Calu3 (cell line): Measurements from ENCODE around the gene KLHL42. TPM values are rescaled to one million over a fixed set of nuclear protein-coding genes. Genes with fewer than 3 reads are reported as not detected.

Experiments
- BruUV-seq: library from RNA; stranded (reverse); fragments of 400-500 nt; replicated peaks from 2 replicates; lab custom pipeline; 2021; lab: Mats Ljungman, UMichigan
- CTCF ChIA-PET: fragments of 300-600 bp; sonication (Branson Sonifier 250); formaldehyde crosslinking; loops from one replicate; lab custom pipeline; 2022; ENCODE audit warnings: antibody characterized with exemption; lab: Charles Lee
- DNase-seq: peaks from one replicate; pipeline ENCODE4 v3.0.0; 2022
- H3K27ac Mint-ChIP-seq: one replicate; pipeline ENCODE4 v1.8.0; 2022; ENCODE audit warnings: mixed read lengths; ENCODE audit not compliant: unreplicated experiment
- H3K27me3 Mint-ChIP-seq: one replicate; pipeline ENCODE4 v1.8.0; 2022; ENCODE audit warnings: mixed read lengths; ENCODE audit not compliant: unreplicated experiment
- H3K36me3 Mint-ChIP-seq: one replicate; pipeline ENCODE4 v1.8.0; 2022; ENCODE audit warnings: mild to moderate bottlenecking, moderate library complexity, mixed read lengths; ENCODE audit not compliant: insufficient read depth, unreplicated experiment
- H3K4me1 Mint-ChIP-seq: one replicate; pipeline ENCODE4 v1.8.0; 2022; ENCODE audit warnings: mild to moderate bottlenecking, low read depth, mixed read lengths; ENCODE audit not compliant: unreplicated experiment
- H3K4me3 Mint-ChIP-seq: one replicate; pipeline ENCODE4 v1.8.0; 2022; ENCODE audit warnings: mild to moderate bottlenecking, low read depth, moderate library complexity, mixed read lengths; ENCODE audit not compliant: unreplicated experiment
- H3K9me3 Mint-ChIP-seq: one replicate; pipeline ENCODE4 v1.8.0; 2022; ENCODE audit warnings: low read depth, mixed read lengths; ENCODE audit not compliant: unreplicated experiment
- CTCF ChIP-seq: fragments of 200-600 bp; IDR thresholded peaks from one replicate; pipeline ENCODE4 v1.8.0; 2022; ENCODE audit warnings: antibody characterized with exemption; ENCODE audit not compliant: unreplicated experiment
- intact Hi-C: fragments of 100-400 bp; cut with micrococcal nuclease; formaldehyde crosslinking; loops from one replicate; pipeline ENCODE4 v1.10.0; 2022; ENCODE audit not compliant: unreplicated experiment
- total RNA-seq: library from RNA; stranded (reverse); gene quantifications from 2 replicates; pipeline ENCODE4 v1.2.3, GENCODE V29; 2022

KLHL42 gene
- total RNA-seq, 1 experiment from 2014 or later = 18.5 TPM

- Mint-ChIP-seq H3K4me1 (peaks cover 13% of the 10 kb centered on the region), H3K27ac (no peak overlapping the region), H3K9me3 (no peaks in the 10 kb centered on the region), H3K27me3 (no peaks in the 10 kb centered on the region), H3K36me3 (peaks cover 17% of the 10 kb centered on the region), H3K4me3 (no peak overlapping the region)
- intact Hi-C loops = no loop called here
- DNase-seq = no peak
- no peak for TF ChIP-seq CTCF
- CTCF ChIA-PET = no interaction called here
- BruUV-seq = no TSS peak
These were observed 2.4 kb downstream of the KLHL42 start for GRCh38 chr12:27782481-27782880.

GRCh38 chr12:27785882-27786570 lies 6.0 kb downstream of the KLHL42 start:
- Mint-ChIP-seq H3K27ac (no peak overlapping the region), H3K27me3 (no peaks in the 10 kb centered on the region), H3K4me3 (no peak overlapping the region), H3K4me1 (peaks cover 12% of the 10 kb centered on the region), H3K36me3 (peaks cover 1% of the 10 kb centered on the region), H3K9me3 (no peaks in the 10 kb centered on the region)
- no peak for TF ChIP-seq CTCF
- intact Hi-C loops = no loop called here
- CTCF ChIA-PET = no interaction called here
- no peak for DNase-seq
- no TSS peak for BruUV-seq

GRCh38 chr12:27787559-27787958 lies 7.5 kb downstream of the KLHL42 start:
- no TSS peak for BruUV-seq
- CTCF ChIA-PET = interaction anchor here (0.7 kb wide), 1 partner anchor 608 kb away, joined by 4 read pairs; no protein-coding TSS in a partner anchor
- H3K27ac Mint-ChIP-seq = no peak overlapping the region
- no peaks in the 10 kb centered on the region for H3K9me3 Mint-ChIP-seq
- H3K4me1 Mint-ChIP-seq = no peaks in the 10 kb centered on the region
- no peak for TF ChIP-seq CTCF
- H3K4me3 Mint-ChIP-seq = no peak overlapping the region
- no peaks in the 10 kb centered on the region for H3K36me3 Mint-ChIP-seq
- intact Hi-C loops = no loop called here
- H3K27me3 Mint-ChIP-seq = no peaks in the 10 kb centered on the region
- no peak for DNase-seq

GRCh38 chr12:27790179-27790578 lies 10.1 kb downstream of the KLHL42 start:
- H3K4me3 Mint-ChIP-seq = no peak overlapping the region
- no peaks in the 10 kb centered on the region for H3K9me3 Mint-ChIP-seq
- CTCF ChIA-PET = no interaction called here
- no peaks in the 10 kb centered on the region for H3K4me1 Mint-ChIP-seq
- H3K27me3 Mint-ChIP-seq = no peaks in the 10 kb centered on the region
- no peak overlapping the region for H3K27ac Mint-ChIP-seq
- DNase-seq = no peak
- no peaks in the 10 kb centered on the region for H3K36me3 Mint-ChIP-seq
- no TSS peak for BruUV-seq
- intact Hi-C loops = no loop called here
- no peak for TF ChIP-seq CTCF
